Activated CD4-positive, alpha-beta T cell treated with anti-CD3 and anti-CD28 coated beads, Interleukin-2, amount 50 U/mL, for 24 hours (primary cell): ENCODE data around the gene CIAO1.
"Not testable (repeated sequence)": the region's sequence is repeated elsewhere in the genome, so short reads cannot be mapped to it uniquely, and the experiment has no call there.

Experiments used
- DNase-seq, 2 donors: peaks; one replicate each; pipeline ENCODE4 v3.0.0-alpha.2; 2020; ENCODE audit warnings: low read depth in 1 of 2, low spot score in 1 of 2

The CIAO1 gene

DNA sequence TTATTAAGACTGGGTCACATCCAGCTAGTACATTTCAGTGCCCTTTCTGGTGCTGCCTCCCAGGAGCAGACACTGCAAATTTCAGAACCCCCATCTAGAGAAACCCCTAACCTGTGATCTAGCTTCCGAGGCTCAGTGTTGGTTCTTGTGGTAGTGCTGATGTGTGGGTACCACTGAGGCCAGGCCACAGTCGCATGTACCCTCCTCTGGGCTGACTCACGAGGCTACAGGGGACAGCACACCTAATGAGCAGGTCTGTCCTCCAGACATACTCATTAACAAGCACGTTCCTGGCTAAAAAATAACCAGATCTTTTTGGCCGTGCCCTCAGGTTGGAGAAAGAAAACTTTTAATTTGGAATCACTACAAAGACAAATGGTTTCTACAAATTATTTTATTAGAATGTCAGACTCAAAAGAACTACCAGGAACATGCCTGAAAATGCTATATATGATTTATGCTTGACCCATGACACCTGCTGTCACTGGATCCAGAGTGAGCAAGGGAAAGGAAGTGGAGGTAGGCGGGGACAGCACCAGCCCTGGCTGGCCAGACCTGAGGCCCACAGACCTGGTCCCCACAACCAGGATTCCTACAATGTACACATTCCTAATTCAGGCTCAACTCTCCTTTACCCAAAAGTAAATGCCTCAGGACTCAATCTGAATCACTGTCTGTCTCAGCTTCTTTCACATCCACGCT, 8.5 kb downstream of the CIAO1 start:
- DNase-seq, result no peak

DNA sequence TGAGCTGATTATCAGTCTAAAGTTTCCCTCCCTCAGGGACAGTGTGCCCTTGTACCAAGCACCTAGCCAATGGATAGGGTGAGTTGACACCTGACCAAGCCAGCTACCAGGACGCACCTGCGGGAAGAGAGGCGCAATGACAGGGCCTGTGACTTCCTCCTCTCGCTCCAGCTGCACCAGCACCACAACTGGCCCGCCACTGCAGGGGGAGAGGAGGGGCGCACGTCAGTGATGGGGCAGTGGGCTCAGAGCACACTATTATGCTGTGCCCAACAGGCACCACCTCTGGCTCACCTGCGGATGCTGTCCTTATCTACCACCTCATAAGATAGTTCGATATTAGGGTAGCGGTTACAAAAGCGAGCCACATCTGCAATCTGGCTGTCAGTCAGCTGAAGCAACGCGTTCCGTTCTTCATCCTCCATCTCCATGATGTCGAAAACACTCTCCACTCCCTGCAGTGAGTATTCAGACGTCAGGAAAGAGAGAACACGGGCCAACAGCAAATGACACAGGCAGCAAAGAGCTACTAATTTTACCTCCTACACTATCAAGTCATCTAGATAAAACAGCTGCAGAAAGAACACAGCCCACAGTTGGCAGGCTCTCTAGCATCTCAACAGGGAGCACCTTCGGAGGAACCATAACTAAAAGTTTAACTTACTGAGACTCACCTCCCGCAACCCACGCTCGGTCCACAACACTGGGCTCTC, 10.9 kb downstream of the CIAO1 start:
- no peak for DNase-seq

DNA sequence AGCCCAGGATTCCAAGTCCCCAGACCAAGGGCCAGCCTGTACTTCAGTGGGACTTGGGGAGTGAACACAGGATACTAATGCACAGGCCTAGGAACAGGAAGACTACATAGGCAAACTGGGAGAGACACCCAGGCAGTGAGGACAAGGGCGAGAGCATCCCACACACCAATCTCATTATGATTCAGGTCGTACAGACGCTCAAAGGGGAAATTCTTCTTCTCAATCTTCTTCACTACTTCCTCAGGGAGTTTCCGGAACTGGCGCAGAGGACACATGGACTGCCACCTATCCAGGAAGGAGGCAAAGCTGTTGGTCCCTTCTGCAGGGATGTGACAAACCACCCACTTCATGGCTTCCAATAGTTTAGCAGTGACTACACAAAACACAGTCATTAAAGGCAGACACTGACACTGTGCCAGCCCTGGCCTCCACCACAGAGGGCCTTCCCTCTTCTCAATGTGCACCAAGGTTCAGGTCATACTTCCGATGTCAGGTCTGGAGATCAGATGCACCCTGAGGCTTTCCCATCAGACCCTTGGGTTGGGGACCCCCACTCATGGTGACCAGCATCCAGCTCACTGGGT, 21.3 kb downstream of the CIAO1 start:
- DNase-seq, result no peak

DNA sequence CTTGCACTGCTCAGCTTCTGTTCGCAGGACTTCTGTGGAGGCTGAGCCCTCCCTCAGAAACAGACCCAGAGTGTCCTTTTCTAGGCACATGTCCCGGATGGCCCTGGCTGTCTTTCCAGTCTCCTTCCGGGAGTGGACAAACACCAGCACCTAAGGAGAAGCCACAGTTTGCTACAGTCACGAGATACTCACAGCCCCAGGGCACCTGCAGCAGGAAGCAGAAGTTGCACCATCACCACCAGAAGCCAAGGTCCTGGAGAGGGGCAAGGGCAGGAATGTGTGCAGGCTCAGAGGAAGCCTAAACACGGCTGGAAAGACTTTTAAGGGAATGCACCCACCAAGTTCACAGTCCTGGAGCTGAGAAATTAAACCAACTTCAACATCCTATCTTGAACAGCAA, 25.7 kb downstream of the CIAO1 start:
- no peak for DNase-seq

DNA sequence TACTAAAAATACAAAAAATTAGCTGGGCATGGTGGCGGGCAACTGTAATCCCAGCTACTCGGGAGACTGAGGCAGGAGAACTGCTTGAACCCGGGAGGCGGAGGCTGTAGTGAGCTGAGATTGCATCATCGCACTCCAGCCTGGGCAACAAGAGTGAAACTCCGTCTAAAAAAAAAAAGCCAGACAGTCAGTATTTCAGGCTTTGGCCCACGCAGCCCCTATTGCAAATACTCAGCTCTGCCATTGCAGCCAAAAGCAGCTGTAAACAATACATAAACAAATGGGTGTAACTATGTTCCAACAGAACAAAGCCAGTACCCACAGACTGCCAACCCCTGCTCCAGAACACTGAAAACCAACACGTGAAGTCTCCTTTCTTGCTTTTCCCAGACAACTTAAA, 28.2 kb downstream of the CIAO1 start:
- DNase-seq, result not testable (repeated sequence)

DNA sequence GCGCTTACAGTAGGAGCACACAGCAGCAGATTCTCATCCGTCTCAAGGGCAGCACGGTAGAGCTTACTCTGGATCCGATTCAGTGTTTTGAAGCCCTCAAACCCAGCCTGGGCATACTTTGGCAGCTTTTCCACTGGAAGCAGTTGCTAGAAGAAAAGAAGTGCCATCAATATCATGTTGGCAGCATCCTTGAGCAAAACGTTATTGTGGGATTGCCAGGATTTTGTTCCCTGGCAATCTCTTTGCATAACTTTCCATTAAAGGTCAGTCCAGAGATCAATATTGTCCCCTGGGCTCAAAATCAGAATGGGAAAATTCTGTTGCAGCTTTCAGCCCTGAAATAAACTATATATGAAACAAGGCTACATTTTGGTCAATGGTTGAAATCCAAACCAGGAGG, 30.9 kb downstream of the CIAO1 start:
- DNase-seq, result no peak

DNA sequence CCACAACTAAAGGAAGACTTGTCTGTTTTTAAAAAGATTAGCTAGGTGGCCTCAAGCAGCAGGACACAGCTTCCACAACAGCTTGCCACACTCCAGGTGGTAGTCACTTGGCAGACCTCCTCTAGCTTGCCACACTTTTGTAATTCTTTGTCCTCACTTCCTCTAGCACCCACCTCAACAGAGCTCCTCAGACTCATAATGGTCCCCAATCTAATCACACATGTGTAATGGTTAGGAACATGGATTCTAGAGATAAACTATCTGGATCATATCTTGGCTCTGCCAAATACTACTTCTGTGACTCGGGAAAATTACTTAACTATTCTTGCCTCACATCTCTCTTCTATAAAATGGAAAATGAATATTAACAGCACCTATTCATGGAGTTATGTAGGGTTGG, 35.8 kb downstream of the CIAO1 start:
- DNase-seq, result no peak

DNA sequence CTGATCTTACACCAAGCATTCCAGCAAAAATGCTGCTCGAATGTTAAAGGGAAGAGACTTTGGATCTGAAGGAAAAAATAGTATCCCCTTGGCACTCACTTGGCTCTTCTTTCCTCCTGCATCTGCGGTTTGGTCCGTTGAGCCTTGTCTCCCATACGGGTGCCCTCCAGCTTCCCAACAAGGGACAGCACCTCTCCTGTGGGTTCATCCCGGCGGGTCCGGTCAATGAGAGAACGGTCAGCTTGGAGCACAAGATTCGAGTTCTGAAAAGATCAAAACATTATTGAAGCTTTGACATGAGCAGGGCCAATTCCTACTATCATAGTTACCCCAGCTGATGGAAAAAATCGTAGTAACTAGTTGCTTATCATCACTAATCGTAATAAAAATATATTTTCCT, 38.6 kb downstream of the CIAO1 start:
- DNase-seq, result no peak

DNA sequence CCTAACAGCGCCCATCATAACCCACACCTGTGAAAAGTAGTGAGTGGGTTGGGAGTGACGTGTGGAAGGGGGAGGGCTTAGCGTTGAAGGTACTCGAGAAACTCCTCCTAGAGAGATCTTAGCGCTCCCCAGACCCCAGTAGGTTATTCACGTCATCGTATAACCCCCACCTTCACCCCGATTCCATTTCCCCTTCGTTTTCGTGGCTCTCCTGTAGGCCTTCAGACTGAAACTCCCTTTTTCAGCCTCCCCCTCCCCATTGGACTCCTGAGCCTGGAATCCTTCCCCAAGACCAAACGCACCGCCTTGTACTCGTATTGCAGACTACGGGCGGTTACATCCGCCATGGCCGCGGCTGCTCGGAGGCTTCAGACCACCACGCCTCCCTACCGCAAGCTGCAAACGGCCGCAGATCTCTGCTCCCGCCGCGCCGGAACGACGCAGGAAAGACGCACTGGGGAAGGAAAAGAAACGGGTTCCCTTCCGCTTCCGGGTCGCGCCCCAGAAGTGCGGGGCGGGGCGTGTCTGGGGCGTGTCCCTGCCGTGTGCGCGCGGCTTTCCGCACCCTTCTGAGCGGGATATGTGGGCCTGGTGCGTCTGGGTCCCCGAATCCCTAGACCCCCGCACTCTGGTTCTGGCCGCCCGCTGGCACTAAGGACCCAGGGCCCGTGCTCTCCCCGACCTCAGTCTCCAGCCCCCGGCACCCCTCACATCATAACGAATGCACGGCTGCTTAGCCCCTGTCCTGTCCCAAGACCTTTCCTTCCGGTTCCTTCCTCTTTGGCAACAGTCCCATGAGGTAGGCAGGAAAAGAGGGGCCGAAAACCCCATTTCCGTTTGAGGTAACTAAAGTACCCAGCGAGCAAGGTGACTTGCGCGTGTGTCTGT, 39.3 kb downstream of the CIAO1 start, which contains the start of gene SNRNP200:
TSS of gene SNRNP200 (minus strand) at position 456 of the 888 bp plus-strand sequence. CDS start at position 347, 109 bp downstream.
- DNase-seq, result peak; percentile 77 to 87

DNA sequence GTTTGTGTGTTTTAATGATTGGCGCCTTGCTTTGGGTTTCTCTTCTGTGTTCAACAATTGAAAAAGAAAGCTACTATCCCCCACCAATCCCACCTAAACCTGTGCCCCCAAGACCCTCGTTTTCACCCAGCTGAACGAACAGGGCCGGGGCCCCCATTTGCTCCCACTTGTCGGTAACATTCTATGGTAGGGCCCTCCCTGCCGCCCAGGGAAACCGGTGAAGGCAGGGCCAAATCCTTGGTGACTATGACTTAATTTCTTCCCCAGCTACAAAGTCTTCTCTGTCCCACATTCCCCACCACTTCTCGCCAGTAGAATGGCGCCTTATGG, 39.9 kb downstream of the CIAO1 start:
- DNase-seq, result no peak

DNA sequence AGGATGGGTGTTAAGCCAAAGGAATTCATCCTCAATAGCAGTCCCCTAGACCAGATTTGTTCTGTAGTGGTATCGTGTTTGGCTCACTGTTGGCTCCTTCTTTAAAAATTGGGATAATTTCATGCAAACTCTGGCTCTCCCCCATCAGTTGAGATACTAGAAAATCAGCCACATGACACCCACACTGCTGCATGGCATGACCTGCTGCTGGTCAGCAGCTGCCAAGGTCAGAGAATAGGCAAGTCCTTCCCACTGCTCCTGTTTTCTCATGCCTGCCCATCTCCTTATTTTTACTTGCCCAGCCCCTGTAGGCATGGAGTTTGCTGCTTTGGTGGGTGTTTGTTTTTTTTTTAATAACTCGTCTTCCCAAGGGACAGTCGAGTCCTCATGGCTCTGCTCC, 40.3 kb downstream of the CIAO1 start:
- DNase-seq, result no peak

DNA sequence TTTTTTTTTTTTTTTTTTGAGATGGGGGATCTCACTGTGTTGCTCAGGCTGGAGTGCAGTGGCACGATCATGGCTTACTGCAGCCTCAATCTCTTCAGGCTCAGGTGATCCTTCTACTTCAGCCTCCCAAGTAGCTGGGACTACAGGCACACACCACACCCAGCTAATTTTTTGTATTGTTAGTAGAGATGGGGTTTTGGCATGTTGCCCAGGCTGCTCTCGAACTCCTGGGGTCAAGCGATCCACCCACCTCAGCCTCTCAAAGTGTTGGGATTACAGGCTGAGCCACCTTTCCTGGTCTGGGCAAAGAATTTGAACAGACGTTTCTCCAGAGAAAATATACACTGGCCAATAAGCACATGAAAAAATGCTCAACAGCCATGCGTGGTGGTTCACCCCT, 42.2 kb downstream of the CIAO1 start:
- DNase-seq, result no peak

DNA sequence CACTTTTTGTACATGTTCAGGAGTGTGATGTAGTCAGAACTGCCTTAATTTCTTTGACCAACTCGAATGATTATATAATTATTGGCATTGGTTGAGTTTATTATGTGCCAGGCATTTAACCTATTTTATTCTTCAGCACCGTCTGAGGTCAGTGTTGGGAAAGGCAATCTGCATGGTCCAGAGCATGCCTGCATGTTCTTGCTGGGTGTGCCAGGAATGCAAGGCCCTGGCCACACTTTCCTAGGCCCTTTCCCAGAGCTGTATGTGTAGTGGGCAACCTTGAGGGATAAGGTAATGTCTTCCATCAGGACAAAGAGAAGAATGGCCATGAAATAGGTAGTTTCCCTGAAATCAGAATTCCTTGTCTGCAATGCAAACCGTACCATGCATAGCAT, 49.0 kb downstream of the CIAO1 start:
- DNase-seq, result no peak

DNA sequence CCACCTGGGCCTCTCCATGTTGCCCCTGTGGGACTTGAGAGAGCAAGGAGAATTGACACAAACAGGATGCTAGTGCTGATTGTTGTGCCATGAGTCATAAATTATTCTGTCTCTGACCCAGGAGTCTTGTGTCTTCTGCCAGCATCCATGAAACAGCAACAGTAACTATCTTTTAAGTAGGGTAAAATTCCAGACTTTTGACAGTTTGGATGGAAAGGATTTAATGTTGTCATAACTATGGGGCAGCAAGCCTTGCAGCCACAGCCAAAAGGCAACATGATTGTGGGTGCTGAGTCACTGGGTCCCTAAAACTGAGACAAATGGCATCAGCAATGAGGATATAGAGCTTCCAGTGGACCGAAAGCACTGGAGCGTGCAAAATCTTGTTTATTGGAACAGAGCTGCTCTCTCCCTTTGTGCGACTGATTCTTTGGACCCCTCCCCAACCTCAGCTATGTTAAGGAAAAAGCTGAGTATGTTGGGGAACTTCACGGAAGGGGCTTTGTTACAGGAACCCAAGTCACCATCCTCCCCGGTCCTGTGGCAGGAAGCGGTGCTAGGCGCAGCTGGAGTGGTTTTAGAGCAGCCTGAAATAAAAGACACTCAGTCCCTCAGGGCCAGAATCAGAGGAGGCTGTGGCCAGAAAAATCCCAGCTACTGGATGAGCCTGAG, 49.5 kb downstream of the CIAO1 start:
- no peak for DNase-seq

DNA sequence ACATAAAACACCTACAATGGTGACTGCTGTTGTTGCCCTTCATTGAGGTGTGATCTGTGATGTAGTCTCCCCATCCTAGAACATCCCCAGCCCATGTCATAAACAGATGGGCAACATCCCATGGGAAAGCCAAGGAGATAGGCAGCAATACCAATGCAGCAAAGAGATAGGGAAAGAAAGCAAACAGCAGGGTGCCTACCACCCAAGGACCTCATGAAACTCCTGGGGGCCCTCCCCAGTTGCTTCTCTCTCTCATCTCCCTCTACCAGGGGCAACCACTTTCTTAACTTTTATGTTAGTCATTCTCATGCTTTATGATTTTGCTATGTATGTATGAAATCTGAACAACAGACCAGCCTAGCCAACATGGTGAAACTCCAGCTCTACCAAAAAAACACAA, 51.0 kb downstream of the CIAO1 start:
- no peak for DNase-seq

DNA sequence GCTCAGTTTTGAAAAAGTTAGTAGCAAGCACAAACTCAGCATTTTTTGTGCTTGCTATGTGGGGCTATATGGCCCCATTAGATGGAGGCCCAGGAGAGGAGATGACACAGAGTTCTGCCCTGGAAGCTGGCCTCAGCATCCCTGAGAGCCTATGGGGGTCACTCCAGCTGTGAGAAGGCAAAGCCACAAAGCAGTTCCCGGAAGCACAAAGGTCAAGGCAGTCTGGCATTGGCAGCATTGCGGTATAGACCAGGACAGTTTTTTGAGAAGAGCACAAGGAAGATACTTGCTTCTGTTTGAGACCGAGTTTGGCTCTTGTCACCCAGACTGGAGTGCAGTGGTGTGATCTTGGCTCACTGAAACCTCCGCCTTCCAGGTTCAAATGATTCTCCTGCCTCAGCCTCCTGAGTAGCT, 51.6 kb downstream of the CIAO1 start:
- DNase-seq, result no peak

DNA sequence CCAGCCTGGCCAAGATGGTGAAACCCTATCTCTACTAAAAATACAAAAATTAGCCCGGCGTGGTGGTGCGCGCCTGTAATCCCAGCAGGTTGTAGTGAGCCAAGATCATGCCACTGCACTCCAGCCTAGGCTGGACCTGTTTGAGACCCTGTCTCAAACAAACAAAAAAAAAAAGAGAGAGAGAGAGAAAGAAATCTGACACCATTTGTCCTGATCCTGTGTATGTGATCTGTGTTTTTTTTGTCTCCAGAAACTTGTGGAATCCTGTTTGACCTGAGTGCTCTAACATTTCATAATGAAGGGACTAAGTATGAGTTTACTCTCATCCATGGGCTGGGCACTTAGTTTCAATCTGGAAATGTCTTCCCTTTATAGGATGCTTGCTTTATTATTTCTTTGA, 52.7 kb downstream of the CIAO1 start:
- DNase-seq, result no peak

DNA sequence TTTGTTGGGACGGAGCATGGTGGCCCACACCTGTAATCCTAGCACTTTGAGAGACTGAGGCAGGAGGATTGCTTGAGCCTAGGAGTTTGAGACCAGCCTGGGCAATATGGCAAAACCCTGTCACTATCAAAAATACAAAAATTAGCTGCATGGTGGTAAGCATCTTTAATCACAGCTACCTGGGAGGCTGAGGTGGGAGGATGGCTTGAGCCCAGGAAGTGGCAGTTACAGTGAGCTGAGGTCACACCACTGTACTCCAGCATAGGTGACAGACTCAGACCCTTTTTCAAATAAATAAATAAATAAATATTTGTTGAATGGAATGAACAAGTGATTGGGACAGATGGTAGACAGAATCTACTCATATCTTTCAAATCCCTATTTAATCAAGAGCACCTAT, 53.4 kb downstream of the CIAO1 start:
- DNase-seq, result no peak

DNA sequence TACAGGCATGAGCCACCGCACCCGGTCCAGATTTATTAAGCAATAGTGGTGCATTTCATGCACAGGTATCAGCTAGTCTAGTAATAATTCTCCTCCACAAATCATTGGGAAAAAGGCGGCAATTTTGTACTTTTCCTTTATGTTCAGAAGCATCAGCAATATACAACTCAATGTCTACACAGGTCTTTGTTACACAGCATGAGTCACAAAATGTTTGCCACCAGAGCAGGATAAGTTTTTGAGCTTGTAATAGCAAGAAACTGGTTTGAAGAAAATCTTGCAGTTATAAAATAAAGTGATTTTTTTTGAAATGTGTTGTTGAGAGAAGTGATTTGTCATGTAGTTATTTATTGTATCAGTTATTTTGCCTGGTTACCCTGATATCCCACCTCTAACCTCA, 54.3 kb downstream of the CIAO1 start:
- no peak for DNase-seq

DNA sequence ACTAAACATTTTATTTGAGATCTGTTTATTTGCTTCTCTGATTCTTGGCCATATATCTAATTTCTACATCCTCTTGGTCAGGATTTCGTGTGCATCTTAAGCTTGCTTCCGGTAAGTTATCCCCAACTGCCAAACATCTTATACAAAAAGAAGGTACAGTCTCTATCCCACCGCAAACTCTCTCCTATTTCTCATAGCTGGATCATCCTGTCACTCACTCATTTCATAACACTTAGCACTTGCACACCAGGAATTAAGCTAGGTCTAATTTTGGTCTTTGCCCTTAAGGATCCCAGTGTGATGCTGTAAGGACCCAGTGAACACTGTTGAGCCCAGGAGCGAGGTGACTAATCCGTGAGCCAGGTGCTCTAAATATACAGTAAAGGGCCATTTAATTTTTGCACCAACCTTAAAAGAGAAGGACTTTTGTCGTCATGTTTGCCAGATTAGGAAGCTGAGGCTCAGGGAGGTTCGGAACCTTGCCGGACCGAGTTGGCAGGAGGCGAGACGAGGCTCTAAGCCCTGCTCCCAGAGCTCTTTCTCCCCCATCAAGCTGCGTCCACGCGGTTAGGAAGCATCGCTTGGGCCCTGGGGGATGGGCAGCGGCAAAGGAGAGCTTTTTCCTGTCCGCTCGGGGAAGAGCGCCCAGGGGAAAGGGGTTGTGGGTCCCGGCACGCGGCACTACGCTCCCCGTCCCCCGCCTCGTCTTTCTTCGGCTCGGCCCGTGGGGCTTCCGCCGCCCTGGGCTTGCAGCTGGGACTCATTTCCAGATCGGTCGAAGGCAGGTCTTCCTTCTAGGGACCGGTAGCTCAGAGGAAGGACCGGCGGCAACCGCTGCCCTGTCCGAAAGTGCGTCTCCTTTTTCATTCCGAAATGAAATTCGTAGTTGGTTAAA, 55.0 kb downstream of the CIAO1 start:
- DNase-seq, result peak in 1 of 2 donors; percentile 13
